Stimulated activated CD8-positive, alpha-beta memory T cell treated with anti-CD3 and anti-CD28 coated beads, Interleukin-15, amount 100 ng/mL, for 24 hours (primary cell): Measurements from ENCODE around the gene TCF7L2.

Experiments
- DNase-seq: peaks from one replicate; pipeline ENCODE4 v3.0.0-alpha.2; 2020; ENCODE audit warnings: low read depth

TCF7L2 gene

DNA sequence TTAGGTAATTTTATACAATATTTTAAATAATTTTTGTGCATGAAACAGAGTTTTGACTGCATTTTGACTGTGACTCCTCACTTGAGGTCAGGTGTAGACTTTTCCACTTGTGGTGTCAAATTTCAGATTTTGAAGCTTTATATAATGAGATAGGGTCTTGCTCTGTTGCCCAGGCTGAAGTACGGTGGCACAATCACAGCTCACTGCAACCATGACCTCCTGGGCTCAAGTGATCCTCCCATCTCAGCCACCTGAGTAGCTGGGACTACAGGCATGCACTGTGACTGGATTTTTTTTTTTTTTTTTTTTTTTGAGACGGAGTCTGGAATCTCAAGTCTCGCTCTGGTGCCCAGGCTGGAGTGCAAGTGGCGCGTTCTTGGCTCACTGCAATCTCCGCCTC lies 74.9 kb downstream of the TCF7L2 start:
- no peak for DNase-seq

DNA sequence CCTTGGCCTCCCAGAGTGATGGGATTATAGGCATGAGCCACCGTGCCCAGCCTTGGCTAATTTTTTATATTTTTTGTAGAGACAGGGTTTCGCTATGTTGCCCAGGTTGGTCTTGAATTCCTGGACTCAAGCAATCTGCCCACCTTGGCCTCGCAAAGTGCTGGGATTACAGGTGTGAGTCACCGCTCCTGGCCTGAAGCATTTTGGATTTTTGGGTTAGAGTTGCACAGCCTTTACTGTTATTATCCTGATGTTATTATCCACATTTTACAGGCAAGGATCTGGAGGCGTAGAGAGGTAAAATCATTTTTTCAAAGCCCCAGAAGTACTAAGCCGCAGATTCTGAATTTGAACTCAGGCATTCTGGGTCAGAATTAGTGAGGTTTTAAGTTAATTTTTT lies 75.4 kb downstream of the TCF7L2 start:
- no peak for DNase-seq

DNA sequence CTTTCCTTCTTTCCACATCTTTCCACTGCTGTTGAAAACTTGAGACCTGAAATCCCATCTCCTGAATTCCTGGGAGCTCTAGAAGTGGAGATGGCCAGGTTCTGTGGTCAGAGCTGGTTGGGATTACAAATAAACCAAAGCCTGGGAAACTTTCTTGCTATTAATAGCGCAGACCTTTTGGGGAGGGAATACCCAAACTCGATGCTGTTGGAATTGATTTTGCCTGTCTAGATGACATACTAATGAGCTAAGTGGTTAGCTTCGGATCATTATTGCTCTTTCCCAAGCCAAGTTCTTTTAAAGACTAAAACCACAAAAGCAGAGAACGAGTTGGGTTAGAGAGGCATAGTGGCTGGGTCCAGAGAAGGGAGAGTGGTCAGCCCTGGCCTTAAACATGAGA lies 76.6 kb downstream of the TCF7L2 start:
- DNase-seq: no peak

DNA sequence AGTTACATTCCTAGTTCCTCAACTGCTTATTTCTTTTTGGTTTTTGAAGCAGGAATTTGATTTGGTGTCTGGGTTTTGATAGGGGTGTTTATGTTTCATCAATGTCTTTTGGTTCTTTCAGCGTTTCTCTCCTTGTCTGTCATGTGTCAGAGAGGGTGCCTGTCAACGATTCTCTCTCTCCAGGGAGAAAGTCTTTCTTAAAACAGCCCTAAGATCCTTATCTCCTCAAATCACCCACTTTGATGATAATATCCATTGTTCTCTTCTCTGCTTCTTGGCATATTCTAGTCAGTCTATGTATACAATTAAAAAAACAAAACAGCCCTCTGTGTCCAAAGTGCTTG lies 77.2 kb downstream of the TCF7L2 start:
- no peak for DNase-seq

DNA sequence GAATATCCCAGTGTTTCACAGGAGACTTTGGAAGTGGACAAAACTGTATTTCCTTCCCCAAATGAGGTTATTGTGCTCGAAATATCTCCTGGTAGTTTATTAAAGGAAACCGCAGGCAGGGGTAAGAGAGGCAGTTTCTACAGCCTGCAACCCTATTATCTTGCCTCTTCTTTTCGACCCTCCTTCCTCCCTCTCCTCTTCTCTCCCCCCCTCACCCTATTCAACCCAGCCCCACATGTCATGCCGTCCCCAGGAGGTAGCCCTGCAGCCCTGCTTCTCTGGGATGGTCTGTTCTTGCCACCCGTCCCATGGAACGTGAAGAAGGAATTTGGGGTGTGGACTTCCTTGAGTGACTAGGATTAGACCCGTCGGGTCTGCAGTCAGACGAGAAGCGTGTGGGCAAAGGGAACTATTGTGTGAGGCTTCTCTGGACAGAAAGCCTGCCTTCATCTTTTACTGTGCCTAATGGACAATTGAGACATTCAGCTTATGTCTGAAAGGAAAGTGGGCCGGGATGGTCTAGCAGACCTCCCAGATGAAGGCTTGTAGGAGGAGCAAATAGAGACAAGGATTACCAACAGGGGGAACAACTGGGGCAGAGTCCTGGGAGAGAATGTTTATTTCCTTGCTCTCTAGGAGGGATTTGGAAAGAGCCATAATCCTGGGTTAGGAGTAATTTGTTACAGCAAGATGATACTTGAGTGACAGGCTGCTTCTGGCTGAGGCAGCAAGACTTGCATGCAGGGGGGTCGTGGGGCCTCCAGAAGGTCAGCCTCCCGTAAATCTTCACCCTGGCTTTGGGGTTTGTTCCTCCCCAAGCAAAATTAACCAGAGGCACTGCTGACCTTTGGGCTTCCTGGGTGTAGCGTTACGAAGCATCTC lies 77.8 kb downstream of the TCF7L2 start:
- DNase-seq: no peak

DNA sequence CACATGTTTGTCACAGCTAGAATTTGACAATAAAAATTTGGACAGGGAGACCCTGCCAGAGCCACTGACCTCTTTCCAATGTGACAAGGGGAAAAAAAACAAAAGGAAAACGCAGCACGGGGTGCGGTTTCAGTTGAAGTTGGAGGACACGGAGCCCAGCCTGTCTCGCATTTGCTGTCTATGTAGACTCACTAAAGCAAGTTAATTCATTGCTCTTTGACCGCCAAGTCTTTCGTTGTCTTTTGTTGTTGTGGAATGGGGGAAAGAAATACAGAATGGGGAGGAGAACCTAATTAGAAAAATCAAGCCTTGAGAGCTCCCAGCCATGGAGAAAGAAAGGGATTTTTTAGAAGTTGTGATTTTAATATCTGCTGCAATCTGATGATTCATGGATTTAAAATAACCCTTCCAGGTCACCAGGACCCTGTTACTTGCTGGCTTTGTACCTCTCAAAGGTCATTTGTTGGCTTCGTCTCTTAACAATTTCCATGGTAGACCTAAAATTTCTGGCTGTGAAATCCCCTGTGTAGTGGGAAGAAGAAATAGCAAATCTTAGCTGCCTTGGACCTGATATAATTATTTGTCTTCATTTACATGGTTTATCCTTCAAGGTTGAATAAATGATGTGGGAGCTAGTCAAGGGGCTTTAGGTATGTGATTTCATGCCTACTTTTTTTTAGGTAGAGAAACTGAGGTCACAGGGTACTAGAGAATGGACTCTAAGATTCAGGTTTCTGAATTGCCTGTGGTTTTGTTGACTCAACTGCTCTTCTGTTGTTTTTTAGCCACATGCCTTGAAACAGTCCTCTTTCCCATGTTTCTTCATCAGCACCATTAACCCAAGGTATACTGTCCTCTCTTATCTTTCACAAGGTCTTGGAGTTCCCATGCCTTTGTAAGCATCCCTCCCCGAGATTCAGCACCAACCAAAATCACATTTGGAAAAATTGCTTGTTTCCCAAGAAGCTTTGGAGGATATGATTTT lies 78.7 kb downstream of the TCF7L2 start:
- DNase-seq: no peak

DNA sequence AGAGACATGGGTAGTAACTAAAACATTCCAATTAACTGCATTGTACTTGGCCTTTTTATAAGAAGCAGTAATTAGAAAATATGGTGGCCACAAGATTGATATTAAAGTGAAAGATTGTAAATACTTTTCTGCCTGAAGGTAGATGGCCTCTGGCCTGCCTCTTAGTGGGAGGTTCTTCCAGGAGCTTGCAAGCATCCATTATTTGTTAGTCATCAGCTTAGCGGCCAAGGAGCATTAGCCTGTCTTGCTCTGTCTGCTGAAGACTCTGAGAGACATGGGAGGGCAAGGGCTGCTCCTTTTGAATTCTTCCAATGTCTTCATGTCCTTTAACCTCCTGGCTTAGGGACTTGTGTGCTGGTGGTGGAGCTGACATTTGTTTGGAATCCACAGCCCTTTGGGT lies 80.4 kb downstream of the TCF7L2 start:
- DNase-seq: no peak

DNA sequence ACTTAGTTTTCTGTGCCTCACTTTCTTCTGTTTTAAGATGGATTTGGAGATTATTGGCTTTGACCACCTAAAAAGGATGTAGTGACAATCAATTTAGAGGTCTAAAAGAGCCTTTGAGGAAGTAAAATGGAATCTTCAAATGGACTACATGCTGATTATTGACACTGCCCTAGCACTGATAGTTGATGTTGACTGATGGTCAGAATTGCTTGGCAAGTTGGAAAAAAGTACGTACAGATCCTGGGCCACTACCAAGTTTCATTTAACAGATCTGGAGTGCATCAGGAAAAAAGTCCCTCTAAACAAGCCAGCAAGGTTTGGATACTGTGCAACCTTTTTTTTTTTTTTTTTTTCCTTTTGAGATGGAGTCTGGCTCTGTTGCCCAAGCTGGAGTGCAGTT lies 81.1 kb downstream of the TCF7L2 start:
- DNase-seq: no peak

DNA sequence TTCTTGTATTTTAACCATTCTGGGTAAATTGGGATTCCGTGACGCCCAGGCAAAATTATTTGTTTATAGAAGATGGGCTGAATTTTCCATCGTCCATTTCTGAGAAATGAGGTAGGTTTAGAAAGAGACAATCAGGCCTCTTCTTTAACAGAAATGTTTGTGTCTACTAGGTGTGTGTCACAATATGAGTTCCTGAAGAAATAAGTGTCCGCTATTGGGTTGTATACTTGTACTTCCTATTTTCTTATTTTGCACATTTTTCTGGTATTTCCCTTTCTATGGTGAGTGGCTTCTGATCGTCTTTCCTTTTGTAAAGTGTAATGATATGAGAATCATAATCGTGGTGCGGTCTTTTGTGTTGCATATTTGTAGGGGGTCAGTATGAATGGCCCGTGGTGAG lies 83.9 kb downstream of the TCF7L2 start:
- no peak for DNase-seq

DNA sequence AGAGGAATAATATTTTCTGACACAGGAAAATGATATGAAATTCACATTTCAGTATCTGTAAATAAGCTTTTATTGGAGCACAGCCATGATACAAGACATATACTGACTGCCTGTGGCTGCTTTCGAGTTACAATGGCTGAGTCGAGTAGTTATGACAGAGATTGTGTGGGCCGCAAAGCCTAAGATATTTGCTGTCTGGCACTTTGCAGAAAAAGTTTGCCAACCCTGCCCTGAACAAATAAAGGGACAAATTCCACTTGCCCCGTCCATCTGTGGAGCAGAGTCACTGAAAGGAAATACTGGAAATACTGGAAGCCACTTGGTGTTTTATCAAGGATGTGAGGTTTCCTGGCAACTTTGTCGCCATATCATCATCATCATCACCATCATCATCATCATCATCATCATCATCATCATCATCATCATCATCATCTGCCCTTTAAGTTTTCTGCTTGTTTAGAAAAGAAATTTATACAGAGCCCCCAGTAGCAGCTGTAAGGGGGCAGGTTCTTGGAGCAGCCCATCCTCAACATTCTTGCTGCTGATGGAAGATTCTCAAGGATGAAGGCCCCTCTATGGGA lies 85.8 kb downstream of the TCF7L2 start:
- DNase-seq: no peak

DNA sequence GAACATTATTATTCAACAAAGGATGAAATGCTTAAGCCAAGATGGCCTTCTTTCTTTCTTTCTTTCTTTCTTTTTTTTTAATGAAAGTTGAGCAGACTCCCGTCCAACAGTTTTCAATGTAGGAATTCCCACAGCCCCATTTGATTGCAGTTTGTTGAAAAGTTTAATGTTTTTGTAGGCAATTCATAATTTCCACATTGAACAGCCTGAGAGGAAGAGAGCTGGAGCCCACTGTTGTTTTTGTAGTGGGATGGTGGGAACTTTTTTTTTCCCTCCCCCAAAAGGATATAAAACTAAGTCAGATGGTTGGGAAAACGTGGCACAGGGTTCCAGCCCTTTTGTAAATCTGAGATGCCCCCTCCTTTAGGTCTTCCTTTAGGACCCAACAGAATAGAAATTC lies 86.6 kb downstream of the TCF7L2 start:
- DNase-seq: no peak

DNA sequence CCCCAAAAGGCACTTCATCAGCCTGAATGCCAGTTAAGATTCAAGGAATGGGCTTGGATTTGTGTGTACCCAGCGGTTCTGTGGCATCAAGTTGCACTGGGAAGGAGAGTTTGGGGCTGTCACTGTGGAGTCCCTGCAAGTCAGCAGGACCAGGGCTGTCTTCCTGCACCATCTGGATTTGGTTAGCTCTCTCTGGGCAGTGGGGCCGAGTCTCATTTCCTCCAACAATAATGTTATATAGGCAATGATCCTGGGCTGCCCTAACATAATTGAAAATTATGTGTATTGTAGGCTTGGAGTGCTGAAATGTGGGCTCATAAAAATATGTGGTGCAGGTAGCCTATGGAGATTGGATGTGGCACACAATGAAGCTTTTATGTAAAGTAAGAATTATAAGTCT lies 87.2 kb downstream of the TCF7L2 start:
- no peak for DNase-seq

DNA sequence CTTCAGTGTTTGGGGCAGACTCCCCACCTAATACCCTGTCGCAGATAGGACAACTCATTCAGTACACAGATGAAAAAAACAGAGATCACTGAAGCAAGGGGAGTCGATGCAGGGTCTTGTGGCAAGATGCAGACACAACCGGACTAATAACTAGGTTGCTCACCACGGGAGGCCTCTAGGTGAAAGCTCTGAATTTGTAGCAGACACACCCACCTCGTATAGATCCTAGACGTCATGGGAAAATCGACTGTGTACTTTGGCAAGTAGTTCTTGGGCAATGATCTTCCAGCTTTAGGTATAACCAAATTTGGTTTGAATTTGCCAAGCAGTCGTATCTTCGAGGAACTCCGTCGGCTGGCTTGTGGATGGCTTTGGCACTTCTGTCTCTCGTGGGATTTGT lies 88.1 kb downstream of the TCF7L2 start:
- no peak for DNase-seq

DNA sequence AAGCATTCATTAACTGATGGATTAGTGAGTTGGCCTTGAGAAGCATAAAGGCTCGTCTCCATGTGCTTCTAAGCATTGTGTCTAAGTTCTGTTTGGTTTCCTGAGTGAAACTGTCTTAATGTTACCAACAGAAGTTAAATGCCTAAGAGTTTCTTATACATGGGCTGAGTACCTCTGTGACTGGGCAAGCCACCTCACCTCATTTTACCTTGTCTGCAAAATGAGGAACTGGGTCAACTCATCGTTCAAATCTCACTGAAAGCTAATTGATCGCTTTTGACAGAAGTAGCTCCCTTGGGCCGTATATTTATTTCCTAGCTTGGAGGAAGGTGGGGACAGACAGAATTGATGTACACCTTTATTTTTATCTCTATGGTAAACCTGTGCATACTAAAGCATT lies 88.9 kb downstream of the TCF7L2 start:
- DNase-seq: no peak

DNA sequence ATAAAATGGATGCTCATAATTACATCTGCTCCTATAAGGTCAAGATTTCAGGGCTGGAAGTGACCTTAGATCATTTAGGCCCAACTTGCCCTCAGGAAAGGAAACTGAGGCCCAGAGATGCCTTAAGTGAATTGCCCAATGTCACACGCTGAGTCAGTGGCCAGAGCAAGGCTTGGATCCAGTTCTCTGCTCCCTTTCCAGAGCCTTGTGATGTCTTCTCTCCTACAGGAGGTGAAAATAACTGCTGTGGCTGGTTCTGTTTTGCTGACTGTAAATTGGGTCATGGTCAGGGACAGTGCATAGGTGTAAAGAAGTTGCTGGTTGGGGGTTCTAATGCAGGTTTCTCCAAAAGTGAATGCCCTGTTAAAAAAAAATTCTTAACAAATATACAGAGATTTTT lies 91.3 kb downstream of the TCF7L2 start:
- no peak for DNase-seq

DNA sequence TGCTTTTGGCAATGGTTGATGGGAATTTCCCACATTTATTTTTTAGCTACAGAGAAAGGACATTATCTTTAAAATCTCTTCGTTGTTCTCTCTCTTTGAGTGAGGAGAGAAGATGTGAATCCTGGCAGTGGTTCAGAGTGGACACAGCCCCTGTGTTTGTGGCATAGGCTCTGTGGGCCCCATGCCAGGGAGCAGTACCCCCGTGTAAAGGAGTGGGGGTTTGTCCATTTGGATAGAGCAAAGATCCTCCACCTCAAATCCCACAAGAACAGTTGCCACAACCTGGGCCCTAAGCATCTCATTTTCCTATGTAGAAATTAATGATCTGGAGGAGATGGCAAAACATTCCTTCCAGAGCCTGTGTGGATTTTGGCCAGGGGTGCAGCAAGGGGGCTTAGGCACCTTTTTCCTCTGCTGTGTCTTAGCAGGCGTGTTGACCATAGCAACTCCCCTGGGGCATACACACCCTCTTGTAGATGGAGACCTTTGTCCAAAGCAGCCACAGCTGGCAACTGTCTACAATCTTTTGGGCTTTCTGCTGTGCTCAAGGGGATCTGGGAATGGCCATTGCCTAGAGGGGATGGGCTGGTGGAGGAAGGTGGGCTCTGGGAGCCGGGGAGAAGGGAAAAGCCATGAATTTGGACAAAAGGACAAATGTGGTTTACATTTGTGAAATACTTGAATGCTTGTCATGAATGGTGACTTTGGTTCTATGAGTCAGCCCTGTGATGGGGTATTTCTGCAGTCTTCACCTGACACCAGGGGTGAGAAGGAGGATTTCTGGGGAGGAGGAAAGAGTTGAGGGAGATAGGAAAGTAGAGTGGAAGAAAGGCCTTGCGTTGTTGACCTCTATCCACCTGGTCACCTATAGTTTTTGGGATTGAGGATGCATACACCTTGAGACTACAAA lies 92.0 kb downstream of the TCF7L2 start:
- no peak for DNase-seq

DNA sequence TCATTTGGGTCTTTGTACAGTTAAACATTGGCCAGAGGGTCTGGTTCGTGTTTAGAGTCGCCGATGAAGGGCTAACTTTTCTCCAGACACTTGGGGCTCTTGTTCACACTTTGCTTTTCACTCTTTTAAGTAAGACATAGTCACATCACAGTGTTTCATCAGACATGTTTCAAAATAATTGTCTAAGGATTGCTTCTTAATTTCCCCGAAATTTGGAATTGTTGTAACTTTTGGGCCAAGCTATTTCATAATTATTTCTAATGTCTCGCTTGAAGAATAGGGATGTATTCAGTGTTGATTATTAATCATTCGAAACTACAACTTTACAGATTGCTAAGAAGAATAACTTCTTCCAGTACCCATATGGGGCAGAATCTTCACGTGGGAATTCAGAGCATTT lies 92.8 kb downstream of the TCF7L2 start:
- no peak for DNase-seq

DNA sequence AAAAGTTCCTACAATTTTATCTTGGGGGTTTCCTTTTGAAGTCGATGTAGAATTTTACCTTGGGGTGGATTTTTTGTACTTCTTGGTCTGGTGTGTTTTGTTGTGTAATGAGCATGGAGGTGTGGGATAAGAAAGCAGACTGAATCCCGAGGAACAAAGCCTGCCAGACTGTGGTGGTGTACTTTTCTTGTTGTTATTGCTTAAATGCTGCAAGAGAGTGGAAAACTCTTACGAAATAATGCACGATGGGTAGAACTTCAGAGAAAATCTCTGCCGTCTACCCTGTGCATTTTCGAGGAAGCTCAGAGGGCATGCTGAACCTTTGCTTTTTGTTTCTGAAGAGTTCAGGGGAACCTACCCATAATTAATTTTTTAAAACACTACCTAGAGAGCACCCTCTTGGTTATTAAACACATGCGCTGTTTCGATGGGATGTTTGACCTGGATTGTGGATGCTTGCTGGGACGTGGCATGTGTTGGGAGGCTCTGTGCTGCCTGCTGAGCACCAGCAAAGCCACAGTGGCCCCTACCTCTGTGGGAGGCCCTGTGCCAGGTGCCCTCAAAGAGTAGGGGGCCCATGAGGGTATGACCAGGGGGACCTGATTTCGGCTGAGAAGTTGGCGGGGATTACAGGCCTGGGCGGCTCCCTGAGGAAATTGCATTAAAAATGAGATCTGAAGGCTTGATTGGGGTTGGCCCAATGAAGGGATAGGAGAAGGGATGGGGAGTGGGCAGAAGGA lies 94.1 kb downstream of the TCF7L2 start:
- no peak for DNase-seq

DNA sequence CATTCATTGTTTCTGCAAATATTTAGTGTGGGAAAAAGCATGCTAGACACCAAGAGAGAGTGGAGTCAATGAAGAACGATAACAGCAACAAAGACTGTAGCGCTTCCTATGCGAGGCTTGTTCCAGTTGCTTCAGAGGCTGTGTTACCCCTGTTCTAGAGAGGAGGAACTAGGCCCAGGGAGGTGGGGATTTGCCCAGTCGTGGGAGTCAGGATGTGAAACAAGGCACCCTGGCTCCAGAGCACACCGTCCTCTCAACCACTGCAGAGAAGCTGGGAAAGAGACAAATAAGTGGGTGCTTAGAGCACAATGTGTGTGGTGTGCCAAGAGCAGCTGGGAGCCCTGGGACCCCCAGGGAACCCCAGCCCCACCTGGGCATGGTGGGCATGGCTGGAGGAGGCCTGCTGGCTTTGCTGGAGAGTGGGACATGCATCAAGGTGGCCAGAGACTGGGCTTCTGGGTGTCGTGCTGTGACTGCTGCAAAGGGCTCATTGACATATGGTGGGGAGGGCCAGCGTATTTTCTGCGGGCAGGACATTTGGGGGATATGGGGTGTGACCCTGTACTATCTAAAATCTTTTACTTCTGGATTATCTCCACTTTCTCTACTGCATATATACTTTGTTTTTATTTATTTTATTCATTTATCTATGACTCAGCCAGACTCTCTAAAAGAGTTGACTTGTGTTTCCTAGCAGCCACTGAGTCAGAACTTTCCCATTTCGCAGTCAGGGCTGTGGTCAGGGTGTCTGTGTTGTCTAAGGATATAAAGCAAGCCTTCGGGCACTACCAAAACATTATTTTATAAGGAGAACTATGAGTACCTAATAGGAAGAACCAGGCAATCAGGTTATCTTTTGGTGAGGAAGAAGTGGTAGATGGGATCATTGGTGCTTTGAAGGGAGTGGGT lies 95.4 kb downstream of the TCF7L2 start:
- no peak for DNase-seq

DNA sequence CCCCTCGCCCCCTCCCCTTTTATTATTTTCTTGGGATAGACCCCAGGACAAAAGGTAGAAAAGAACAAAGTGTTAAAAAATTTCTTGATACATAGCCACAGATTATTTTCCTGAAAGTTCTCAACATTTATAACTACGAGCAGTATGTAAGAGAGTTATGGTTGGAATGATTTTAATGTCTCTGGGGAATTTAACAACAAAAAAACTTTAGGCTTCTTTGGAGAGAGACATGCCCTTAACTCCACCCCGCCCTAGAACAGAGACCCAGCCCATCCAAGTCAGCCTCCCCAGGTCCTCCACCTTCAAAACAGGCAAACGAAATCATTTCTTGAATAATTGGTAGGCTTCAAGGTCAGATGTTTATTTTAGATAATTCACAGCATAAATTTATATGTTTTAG lies 97.1 kb downstream of the TCF7L2 start:
- DNase-seq: no peak
